ENCODE measurements around the gene VPS36. TPM values are rescaled to one million over a fixed set of nuclear protein-coding genes. Genes with fewer than 3 reads are reported as not detected.

The VPS36 gene, protein sequence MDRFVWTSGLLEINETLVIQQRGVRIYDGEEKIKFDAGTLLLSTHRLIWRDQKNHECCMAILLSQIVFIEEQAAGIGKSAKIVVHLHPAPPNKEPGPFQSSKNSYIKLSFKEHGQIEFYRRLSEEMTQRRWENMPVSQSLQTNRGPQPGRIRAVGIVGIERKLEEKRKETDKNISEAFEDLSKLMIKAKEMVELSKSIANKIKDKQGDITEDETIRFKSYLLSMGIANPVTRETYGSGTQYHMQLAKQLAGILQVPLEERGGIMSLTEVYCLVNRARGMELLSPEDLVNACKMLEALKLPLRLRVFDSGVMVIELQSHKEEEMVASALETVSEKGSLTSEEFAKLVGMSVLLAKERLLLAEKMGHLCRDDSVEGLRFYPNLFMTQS
- 25.4 and 33.8 TPM in 2 replicates for total RNA-seq

DNA sequence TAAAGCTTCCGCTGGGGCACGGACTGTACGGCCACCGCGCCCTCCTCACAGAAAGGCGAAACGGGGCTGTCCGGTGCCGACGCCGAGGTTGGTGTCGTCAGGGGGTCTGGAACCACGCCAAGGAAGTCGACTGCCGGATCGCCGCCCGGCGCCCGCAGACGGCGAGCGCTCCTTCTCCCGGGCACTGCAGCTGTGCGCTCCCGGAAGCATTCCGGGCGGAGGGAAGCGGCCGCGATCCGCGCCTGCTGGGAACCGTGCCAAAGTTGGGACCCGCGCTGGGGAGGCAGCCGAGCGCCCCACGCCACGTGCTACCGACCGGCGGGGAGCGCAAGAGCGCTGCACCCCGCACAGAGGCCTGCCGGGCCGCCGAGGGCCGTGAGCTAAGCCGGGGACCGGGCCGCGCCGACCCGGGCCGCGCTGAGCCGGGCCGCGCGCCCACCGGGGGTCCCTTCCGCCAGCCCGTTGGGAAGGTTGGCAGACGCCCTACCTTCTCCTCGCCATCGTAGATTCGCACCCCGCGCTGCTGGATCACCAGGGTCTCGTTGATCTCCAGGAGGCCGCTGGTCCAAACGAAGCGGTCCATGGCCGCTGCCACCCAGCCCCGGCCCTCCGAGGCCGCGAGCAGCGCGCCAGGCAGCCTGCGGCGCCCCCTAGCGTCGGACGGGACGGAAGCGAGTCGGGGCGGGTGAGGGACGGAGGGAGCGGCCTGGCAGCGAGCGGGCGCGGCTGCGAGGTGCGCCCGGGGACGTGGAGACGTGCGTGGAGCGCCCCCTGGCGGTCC, at the start of gene VPS36:
TSS of gene VPS36 (minus strand) at position 623 of the 781 bp plus-strand sequence. CDS start at position 583, 40 bp downstream.

DNA sequence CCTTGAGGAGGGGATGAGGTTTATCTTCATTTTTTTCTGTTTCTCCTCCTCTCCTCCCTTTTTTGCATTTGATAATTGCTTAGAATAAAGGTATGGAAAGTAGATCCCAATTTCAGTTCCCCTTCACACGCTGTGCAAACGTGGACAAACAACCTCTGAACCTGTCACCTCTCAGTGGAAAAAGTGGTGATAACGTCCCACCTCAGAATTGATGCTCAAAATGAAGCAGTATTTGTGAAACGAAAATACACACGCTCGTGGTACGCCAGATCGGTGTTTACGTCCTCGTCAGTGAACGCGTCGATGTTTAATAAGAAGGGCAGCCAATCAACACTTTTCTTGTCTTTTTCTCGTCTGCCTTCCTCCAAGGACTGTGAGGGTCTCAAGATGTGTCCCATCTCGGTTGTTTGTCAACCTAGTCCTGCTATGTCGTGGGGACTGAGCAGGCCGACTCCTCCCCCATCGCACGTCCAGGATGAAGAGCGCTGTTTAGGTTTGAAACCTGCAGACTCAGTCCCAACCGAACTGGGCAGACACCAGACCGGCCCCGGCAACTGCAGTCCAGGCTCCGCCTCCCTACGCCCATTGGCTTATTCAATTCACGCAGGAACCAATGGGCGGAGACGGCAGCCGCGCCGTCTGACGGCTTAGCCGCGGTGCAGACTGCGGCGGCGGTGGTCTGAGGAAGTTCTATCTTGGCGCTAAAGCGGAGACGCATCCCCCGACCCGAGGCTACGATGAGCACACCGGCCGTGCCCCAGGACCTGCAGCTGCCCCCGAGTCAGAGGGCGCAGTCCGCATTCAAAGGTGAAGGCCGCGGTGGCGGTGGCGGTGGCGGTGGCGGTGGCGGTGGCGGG, 4.6 kb upstream of the VPS36 start, which contains the start of gene CKAP2:
TSS of gene CKAP2 (plus strand) at position 659 of the 857 bp plus-strand sequence. CDS start at position 738, 79 bp downstream.

DNA sequence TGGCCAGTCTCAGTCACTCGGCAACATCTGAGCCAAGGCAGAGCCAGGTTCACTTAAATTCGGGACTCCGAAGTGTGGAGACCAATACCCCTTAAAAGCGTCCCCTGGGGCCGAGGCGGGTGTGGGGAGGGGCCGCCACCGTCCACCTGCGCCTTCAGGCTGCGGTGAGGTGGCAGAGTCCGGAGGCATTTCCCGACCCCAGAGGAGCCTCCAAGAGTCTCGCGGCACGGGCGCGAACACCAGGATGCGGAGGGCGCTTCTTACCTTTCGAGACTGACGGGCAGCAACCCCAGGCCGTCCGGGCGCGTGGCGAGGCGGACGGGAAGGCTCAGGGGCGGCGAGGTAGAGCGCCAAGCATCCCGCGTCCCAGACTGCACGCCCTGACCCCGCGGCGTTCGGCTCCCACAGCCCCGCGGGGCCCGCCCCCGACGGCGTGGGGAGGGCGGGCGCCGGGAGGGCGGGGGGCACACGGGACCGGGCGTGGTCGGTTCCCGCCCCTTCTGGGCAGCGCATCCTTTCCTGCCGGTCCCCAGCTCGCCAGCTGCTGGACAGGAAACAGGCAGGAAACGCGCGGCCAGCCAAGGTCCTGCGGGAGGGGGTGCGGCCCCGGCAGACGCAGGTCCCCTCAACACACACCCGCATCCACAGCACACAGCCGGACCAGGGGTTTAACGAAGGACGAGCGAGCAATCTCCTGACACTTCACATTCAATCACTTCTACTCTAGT, 44.5 kb downstream of the VPS36 start, which contains the start of gene THSD1:
TSS of gene THSD1 (minus strand) at position 406 of the 728 bp plus-strand sequence. CDS start 3,572 bp downstream, outside the sequence.

Other genes starting within 250 kb of the VPS36 start
- gene THSD1, start 44.5 kb downstream of the VPS36 start, total RNA-seq: 8.4 and 14.1 TPM in 2 replicates
- 24.4 and 64.3 TPM in 2 replicates for gene CKAP2, start 4.8 kb upstream of the VPS36 start, total RNA-seq
- gene HNRNPA1L2, start 191.8 kb upstream of the VPS36 start, total RNA-seq: 3.9 and 5.4 TPM in 2 replicates
- gene SUGT1, start 202.2 kb upstream of the VPS36 start, total RNA-seq: 51.4 and 66.7 TPM in 2 replicates

All from uterine smooth muscle cell (primary cell).